HepG2 (cell line): ENCODE measurements around the gene LANCL3. TPM values are rescaled to one million over a fixed set of nuclear protein-coding genes. Genes with fewer than 3 reads are reported as not detected.

Experiments
- ATAC-seq: fragments of 200-7000 bp; cut with Tn5 transposase; 3 replicates; pipeline ENCODE4 v1.9.1; 2020; ENCODE audit warnings: mild to moderate bottlenecking, moderate library complexity
- BruUV-seq: library from RNA; stranded (reverse); fragments of 400-500 nt; replicated peaks from 2 replicates; lab custom pipeline; 2021; lab: Mats Ljungman, UMichigan
- CTCF ChIA-PET: fragments of 300-600 bp; formaldehyde crosslinking; extraction: SDS; loops from one replicate; lab custom pipeline; 2021; ENCODE audit warnings: low total read pairs, inconsistent platforms, low intra/inter-chr PET ratio; lab: Yijun Ruan, JAX
- POLR2A ChIA-PET: fragments of 350-600 bp; sonication (Branson Sonifier 250); formaldehyde crosslinking; loops from one replicate; lab custom pipeline; 2020; ENCODE audit warnings: antibody characterized with exemption, inconsistent platforms; lab: Yijun Ruan, JAX
- DNase-seq: peaks from one replicate; pipeline ENCODE4 v3.0.0-alpha.2; 2015; ENCODE audit warnings: low spot score
- FAIRE-seq: peaks from 3 replicates; lab custom pipeline; 2011; peaks lifted over from hg19 to GRCh38; lab: Jason Lieb, UNC
- H2AFZ ChIP-seq: one replicate; pipeline ENCODE4 v1.6.1; 2011; ENCODE audit warnings: low read length, inconsistent platforms
- H3K27ac ChIP-seq: fragments of 300-600 bp; 3 replicates; pipeline ENCODE4 v1.8.0; 2011; ENCODE audit warnings: mixed run types, mild to moderate bottlenecking, mixed read lengths, low read length, inconsistent platforms; ENCODE audit not compliant: insufficient read depth; ENCODE audit errors: extremely low read length
- H3K27me3 ChIP-seq, 2 experiments: fragments of 200-600 bp in 1 of 2; 2 replicates in 1 of 2; 3 replicates in 1 of 2; pipeline versions ENCODE4 v1.6.0 to v1.8.0; 2011; ENCODE audit warnings: low read length in 2 of 2, mild to moderate bottlenecking in 2 of 2, moderate library complexity in 2 of 2, inconsistent platforms in 1 of 2; ENCODE audit not compliant: insufficient read depth in 2 of 2, control insufficient read depth in 1 of 2
- H3K36me3 ChIP-seq, 2 experiments: fragments of 200-600 bp in 1 of 2; replicated peaks in 1 of 2; 2 replicates in 1 of 2; 3 replicates in 1 of 2; pipeline versions ENCODE4 v1.5.1 to v1.8.0; 2011; ENCODE audit warnings: low read length in 2 of 2, inconsistent platforms in 1 of 2; ENCODE audit not compliant: insufficient read depth in 2 of 2, control insufficient read depth in 1 of 2
- H3K4me1 ChIP-seq: 2 replicates; pipeline ENCODE4 v1.5.1; 2012; ENCODE audit warnings: low read length, inconsistent platforms; ENCODE audit not compliant: insufficient read depth
- H3K4me2 ChIP-seq: 2 replicates; pipeline ENCODE4 v1.6.0; 2011; ENCODE audit warnings: low read depth, low read length, inconsistent platforms
- H3K4me3 ChIP-seq, 3 experiments: fragments of 200-600 bp in 1 of 3; sonication (generic), shearing (Covaris generic) in 1 of 3; replicated peaks in 1 of 3; 2 replicates each; pipeline ENCODE4 v1.5.1; 2011 to 2016; ENCODE audit warnings: low read length in 3 of 3, inconsistent platforms in 2 of 3, low read depth in 2 of 3, mild to moderate bottlenecking in 2 of 3, control low read depth in 1 of 3, mixed read lengths in 1 of 3; ENCODE audit not compliant: insufficient read depth in 1 of 3
- H3K79me2 ChIP-seq: one replicate; pipeline ENCODE4 v1.6.1; 2011; ENCODE audit warnings: low read length, inconsistent platforms; ENCODE audit not compliant: insufficient read depth
- H3K9ac ChIP-seq: 2 replicates; pipeline ENCODE4 v1.6.0; 2011; ENCODE audit warnings: mild to moderate bottlenecking, low read depth, low read length, inconsistent platforms; ENCODE audit not compliant: insufficient read depth
- H3K9me3 ChIP-seq: 2 replicates; pipeline ENCODE4 v1.5.1; 2012; ENCODE audit warnings: mild to moderate bottlenecking, low read length
- H4K20me1 ChIP-seq: 2 replicates; pipeline ENCODE4 v1.6.0; 2011; ENCODE audit warnings: inconsistent platforms, mild to moderate bottlenecking, low read length, moderate library complexity; ENCODE audit not compliant: insufficient read depth
- MEF2D ChIP-seq: sonication (generic); formaldehyde crosslinking; IDR thresholded peaks from 2 replicates; pipeline ENCODE4 v1.5.1; 2020; ENCODE audit warnings: mild to moderate bottlenecking, missing genetic modification reagents
- PCBP2 ChIP-seq: fragments of 200-400 bp; formaldehyde crosslinking; optimal IDR thresholded peaks from 2 replicates; pipeline ENCODE3; 2018; ENCODE audit warnings: low read length, low read depth; ENCODE audit not compliant: poor library complexity, severe bottlenecking
- YY1 ChIP-seq: IDR thresholded peaks from 2 replicates; pipeline ENCODE4 v1.6.1; 2011; ENCODE audit warnings: low read length, low read depth, moderate library complexity, mild to moderate bottlenecking; ENCODE audit not compliant: insufficient read depth, insufficient replicate concordance
- ZNF124 ChIP-seq: sonication (generic); formaldehyde crosslinking; IDR thresholded peaks from 2 replicates; pipeline ENCODE4 v1.4.0; 2020; ENCODE audit warnings: missing genetic modification reagents
- ZNF615 ChIP-seq: sonication (generic); formaldehyde crosslinking; IDR thresholded peaks from 2 replicates; pipeline ENCODE4 v1.5.0; 2020; ENCODE audit warnings: mild to moderate bottlenecking, missing genetic modification reagents, borderline replicate concordance
- ZNF788 ChIP-seq: sonication (generic); formaldehyde crosslinking; IDR thresholded peaks from 2 replicates; pipeline ENCODE4 v1.5.0; 2020; ENCODE audit warnings: mild to moderate bottlenecking, missing genetic modification reagents, borderline replicate concordance
- WGBS: methylation state at CpG from one replicate; pipeline ENCODE4 v1.1.6; 2017; ENCODE audit warnings: low lambda C conversion rate; 5-methylcytosine and 5-hydroxymethylcytosine counted together
- in situ Hi-C: cut with HindIII; loops from 2 replicates; pipeline ENCODE4 v1.10.0; 2017; ENCODE audit warnings: low pct_unique_long_range_greater_than_20kb; ENCODE audit not compliant: extremely low pct_ligation_motif_present
- intact Hi-C: fragments of 100-400 bp; cut with micrococcal nuclease; formaldehyde crosslinking; loops from one replicate; pipeline ENCODE4 v1.10.0; 2022; ENCODE audit not compliant: unreplicated experiment
- polyA plus RNA-seq, 8 experiments: library from polyadenylated mRNA; depleted of rRNA in 3 of 8; stranded (reverse) in 7 of 8; unstranded in 1 of 8; fragments of >200 nt; fragmentation: Illumina TruSeq in 4 of 8; extraction: Trizol in 4 of 8; gene quantifications; 2 replicates each; pipeline versions ENCODE4 v1.2.1 to v1.2.3, GENCODE V29; 2011 to 2016; ENCODE audit warnings: low read depth in 4 of 8, missing spikeins in 1 of 8, mixed read lengths in 1 of 8; ENCODE audit not compliant: insufficient read depth in 1 of 8
- total RNA-seq, 5 experiments: library from RNA; depleted of rRNA; stranded (reverse); fragments of >200 nt; fragmentation: Illumina TruSeq; extraction: Trizol; gene quantifications; 2 replicates each; pipeline ENCODE4 v1.2.3, GENCODE V29; 2016; ENCODE audit warnings: low read depth in 1 of 5
- TF ChIP-seq, protein P1 (sequence below): sonication (generic); formaldehyde crosslinking; IDR thresholded peaks from 2 replicates; pipeline ENCODE4 v1.8.0; 2022; ENCODE audit warnings: mild to moderate bottlenecking, missing genetic modification reagents; ENCODE audit not compliant: insufficient replicate concordance

Gene LANCL3
- total and polyA plus RNA-seq, 2 of the 13 experiments (the other 11 are each of a cell fraction or from before 2014, with no cell fraction given) = not detected

DNA sequence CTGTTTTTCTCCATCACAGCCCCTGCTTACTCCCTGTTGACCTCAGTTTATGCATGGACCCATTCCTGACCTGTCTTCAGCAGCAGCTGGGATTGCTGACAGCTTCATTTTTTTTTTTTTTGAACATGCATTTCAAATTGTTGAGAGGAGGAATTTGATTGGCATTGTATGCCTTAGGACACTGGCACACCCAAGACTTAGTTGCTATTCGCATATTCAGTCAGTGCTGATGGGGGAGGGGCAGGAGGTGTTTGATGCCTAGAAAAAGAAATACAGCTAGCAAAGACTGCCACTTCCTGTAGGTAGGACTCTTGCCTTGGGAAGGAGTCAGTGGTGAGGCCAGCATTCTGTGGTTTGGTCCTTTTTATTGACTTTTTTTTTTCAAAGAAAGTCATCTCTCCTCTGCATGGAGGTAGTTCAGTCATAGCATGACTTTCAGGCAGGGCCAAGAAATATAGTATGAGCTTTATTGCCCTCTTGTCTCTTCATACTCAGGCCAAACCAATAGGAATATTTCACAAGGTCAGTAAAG lies 80.5 kb downstream of the LANCL3 start:
- FAIRE-seq (no peak), DNase-seq (no peak), ATAC-seq (no peak)
- no peak overlapping the region for H3K9ac ChIP-seq
- 70% methylated on average over 1 of the region's 1 CpG for WGBS
- H3K27me3 ChIP-seq = no peaks in the 10 kb centered on the region
- no peaks in the 10 kb centered on the region for H4K20me1 ChIP-seq
- ChIA-PET CTCF (no interaction called here), POLR2A (no interaction called here)
- in situ Hi-C loops (no loop called here), intact Hi-C loops (no loop called here)
- no peak overlapping the region for H3K27ac ChIP-seq
- no peak overlapping the region for H2AFZ ChIP-seq
- H3K36me3 ChIP-seq = no peaks in the 10 kb centered on the region
- BruUV-seq = no TSS peak
- H3K9me3 ChIP-seq = no peaks in the 10 kb centered on the region
- no peak overlapping the region for H3K4me3 ChIP-seq
- H3K79me2 ChIP-seq = no peaks in the 10 kb centered on the region
- no peak for TF ChIP-seq MEF2D
- no peak for TF ChIP-seq ZNF788 (CRISPR knock-in tag)
- TF ChIP-seq ZNF124 (CRISPR knock-in tag) = no peak
- no peak for TF ChIP-seq PCBP2
- no peak for TF ChIP-seq YY1
- TF ChIP-seq ZNF615 (CRISPR knock-in tag) = no peak
- TF ChIP-seq, protein P1, sequence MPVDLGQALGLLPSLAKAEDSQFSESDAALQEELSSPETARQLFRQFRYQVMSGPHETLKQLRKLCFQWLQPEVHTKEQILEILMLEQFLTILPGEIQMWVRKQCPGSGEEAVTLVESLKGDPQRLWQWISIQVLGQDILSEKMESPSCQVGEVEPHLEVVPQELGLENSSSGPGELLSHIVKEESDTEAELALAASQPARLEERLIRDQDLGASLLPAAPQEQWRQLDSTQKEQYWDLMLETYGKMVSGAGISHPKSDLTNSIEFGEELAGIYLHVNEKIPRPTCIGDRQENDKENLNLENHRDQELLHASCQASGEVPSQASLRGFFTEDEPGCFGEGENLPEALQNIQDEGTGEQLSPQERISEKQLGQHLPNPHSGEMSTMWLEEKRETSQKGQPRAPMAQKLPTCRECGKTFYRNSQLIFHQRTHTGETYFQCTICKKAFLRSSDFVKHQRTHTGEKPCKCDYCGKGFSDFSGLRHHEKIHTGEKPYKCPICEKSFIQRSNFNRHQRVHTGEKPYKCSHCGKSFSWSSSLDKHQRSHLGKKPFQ (CRISPR knock-in tag) = no peak
- H3K4me1 ChIP-seq = no peaks in the 10 kb centered on the region
- H3K4me2 ChIP-seq = no peak overlapping the region
